GM20431 (cell line): ENCODE results near the gene CREB5.

Experiments
- in situ Hi-C: fragments of 300-500 bp; cut with MseI, MboI; formaldehyde crosslinking; loops from one replicate; pipeline ENCODE4 v1.15.0; 2020; ENCODE audit warnings: low sequenced_read_pairs; ENCODE audit not compliant: unreplicated experiment

The CREB5 gene

GRCh38 chr7:28432105-28432504 lies 19.8 kb downstream of the CREB5 start:
- in situ Hi-C loops, result no loop called here

GRCh38 chr7:28433039-28433438 lies 20.7 kb downstream of the CREB5 start:
- in situ Hi-C loops, result no loop called here

GRCh38 chr7:28433699-28434219 lies 21.4 kb downstream of the CREB5 start:
- in situ Hi-C loops, result no loop called here

- in situ Hi-C loops, result no loop called here
Measured at GRCh38 chr7:28434510-28434909, 22.2 kb downstream of the CREB5 start.

DNA sequence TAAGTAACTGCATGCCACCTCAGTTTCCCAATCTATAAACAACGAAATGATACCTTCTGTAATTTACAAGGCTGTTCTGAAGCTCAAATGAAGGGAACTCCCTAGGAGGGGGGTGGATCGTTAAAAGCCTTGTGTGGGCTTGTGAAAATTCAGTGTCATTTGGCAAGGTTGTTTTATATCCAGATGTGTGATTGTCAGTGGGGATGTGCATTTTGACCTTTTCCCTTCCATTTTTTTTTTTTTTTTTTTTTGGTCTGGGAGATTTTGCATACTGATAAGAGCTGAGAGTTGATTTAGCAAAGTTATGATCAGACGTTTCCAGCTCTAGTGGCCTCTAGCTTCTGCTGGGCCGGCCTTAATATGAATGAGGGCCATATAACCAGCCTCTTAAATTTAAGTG lies 22.8 kb downstream of the CREB5 start:
- in situ Hi-C loops, result no loop called here

DNA sequence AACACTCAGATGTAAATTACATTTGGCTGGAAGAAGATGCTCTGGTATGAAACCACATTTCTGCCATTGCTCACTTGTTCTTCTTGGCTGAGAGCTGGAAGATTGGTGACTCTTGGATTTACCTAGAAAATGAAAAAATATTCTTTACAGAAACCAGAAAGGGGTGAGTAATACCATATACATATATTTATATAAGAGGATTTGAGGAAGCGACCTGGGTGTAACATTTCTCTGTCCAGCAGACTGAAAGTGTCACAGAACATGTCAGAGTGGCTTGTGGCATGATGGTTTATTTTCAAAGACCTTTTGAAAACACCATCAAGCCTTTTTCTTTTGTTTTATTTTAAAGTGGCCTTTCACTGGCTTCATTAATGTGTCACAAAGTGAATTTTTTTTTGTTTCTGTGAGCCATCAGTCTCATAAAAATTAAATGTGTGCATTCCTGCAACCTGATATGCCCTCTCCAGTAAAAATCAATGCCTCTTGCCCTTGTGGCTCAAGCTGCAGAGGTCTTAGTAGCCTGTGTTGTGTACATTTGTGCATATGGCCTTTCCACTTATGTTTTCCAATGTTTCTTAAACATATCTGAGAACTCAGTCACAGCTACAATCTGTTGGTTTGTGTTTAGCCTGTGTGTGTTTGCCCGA lies 23.5 kb downstream of the CREB5 start:
- in situ Hi-C loops, result no loop called here

DNA sequence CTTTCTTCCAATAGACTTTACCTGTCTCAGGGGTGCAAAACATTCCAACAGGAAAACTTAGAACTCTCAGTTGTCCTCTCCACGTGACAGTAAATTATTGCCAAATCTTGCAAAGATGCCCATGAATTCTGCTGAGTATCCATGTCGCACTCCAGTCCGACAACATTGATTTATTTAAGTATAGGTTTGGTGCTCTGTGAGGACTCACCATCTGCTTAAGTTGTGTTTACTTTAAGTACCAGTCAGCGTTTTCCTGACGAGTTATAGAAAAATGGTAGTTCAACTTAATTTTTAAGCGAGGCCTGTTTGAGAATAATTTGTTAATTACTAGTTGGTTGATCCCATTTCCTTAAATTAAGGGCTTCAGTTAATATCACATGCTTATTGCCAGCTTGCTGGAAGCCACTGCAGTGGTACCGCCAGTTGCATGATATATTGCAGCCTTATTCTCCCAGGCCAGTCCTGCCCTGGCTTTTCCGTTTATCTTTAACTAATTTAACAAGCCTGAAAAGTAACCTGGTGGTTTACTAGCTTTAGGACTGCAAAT lies 27.8 kb downstream of the CREB5 start:
- in situ Hi-C loops, result no loop called here

- in situ Hi-C loops, result no loop called here
Measured at GRCh38 chr7:28442540-28443420, 30.5 kb downstream of the CREB5 start.

DNA sequence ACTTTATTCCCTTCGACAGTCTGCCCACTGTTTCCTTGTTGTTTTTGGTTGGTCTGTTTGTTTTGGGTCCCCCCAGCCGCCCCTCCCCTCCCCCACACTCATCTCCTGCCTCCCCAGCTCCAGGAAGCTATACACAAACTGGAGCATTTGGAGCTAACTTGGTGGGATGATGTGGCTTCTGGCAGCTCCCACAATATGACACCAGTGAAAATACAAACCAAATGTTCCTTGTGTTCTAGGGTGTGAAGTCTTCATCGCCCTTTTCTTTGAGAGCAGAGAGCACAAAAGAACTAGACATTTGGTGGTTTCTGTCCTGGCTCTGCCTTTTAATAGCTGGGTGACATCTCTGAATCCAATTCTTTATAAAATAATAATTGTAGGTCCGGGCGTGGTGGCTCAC lies 33.8 kb downstream of the CREB5 start:
- in situ Hi-C loops, result no loop called here

DNA sequence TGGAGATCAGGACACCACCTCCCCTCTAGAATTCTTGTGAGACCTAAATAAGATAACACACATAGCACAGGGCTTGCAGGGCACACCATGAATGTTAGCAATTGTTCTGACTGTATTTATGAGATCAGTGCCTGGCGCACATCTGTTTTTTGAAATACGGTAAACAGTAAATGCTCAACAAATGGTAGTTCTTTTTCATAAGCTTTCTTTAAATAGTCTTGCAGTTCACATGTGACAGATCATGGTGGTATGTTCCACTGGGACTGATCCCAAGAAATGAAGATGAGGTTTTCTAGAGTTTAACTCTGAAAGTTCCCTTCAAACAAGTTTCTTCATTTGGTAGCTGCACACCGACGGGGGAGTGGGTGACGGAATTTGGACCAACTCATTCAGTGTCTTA lies 34.8 kb downstream of the CREB5 start:
- in situ Hi-C loops, result no loop called here

- in situ Hi-C loops, result no loop called here
Measured at GRCh38 chr7:28448708-28449107, 36.4 kb downstream of the CREB5 start.

DNA sequence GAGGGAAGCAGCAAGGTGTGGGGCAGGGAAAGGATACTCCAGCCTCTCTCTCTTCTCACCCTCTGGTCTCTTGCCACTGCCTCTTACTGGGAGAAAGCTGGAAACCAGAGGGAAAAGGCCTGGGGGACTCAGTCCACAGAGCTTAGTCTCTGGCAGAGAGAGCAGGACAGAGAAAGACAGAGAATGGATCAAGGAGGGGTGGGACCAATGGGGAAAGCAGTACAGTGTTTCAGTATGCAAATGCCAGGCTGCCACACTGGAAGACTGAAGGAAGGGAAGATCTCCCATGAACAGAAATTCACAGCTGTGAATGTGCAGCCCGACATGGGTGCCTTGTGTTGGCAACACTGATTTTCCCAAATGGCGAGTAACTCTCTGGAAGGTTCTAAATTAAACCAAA lies 40.4 kb downstream of the CREB5 start:
- in situ Hi-C loops, result no loop called here

GRCh38 chr7:28455486-28455885 lies 43.2 kb downstream of the CREB5 start:
- in situ Hi-C loops, result no loop called here

DNA sequence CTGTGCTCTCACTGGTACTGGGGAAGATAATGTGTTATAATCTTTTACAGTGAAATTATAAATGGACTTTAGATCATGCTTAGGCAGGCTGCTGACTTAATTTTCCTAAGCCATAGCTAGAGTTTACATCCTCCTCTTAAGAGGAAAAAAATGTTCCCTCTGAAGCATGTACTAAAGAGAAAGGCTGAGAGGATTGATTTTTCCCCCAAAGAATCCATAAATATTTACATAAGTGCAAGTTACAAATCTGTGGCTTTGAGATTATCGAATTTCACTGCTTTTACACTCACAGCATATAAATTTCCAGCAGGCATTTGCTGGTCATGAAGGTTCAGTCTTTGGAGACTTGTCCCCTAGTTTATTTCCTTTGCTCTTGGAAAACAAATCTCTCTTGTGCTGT lies 43.7 kb downstream of the CREB5 start:
- in situ Hi-C loops, result no loop called here

- in situ Hi-C loops, result no loop called here
Measured at GRCh38 chr7:28458732-28459131, 46.4 kb downstream of the CREB5 start.

DNA sequence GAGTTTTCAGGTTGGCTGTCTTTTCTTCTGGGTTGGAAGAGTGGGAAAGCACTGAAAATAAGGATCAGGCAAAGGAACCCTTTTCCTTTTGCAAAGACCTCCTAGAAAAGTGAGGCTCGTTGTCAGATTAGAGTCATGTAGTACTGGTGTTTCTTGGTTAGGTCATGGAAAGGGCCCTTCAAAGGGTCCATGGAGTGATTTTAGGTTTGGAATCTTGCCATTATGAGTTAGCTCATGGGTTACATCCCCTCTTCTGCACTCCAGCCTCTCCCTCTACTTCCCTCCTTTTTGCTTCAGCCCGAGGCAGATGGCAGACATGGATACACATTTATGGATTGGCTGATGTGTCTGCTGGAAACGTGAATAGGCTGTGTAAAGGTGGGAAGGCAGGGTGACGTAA lies 47.0 kb downstream of the CREB5 start:
- in situ Hi-C loops, result no loop called here

GRCh38 chr7:28465697-28466096 lies 53.4 kb downstream of the CREB5 start:
- in situ Hi-C loops, result no loop called here

DNA sequence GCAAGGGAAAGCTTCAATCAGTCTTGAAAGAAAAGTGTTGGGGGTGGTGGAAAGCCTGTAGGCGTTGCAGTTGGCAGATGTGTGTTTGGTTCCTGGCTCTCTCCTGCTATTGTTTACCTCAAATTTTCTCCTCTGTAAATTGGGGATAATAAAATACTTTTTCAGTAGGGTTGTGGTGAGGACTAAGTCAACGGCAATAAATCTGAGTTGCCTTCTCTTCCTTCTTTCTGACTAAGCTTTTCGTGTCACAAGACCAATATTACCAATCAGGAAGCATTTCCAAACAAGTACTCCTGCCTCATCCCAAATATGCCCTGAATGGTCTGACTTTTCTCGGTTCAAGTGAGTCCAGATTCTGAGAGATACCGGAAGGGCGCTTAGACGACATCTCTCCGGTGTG lies 54.0 kb downstream of the CREB5 start:
- in situ Hi-C loops, result no loop called here

DNA sequence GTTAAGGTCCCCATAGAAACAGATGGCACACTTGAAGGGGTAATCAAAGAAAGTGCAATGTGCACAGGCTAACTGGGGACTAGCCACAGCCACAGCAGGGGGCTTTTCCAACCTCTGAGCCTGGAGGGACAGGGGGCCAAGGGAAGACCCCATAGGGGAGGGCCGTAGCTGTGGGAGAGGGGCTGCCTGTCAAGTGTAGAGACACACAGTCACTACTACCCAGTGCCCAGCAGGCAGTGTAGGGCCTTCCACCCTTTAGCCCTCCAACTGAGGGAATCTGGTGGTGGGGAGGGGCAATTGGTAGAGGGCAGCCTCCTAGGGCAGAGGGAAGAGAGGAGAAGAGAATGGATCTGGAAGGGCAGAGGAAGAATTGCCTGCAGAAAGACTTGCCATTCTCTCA lies 54.6 kb downstream of the CREB5 start:
- in situ Hi-C loops, result no loop called here

DNA sequence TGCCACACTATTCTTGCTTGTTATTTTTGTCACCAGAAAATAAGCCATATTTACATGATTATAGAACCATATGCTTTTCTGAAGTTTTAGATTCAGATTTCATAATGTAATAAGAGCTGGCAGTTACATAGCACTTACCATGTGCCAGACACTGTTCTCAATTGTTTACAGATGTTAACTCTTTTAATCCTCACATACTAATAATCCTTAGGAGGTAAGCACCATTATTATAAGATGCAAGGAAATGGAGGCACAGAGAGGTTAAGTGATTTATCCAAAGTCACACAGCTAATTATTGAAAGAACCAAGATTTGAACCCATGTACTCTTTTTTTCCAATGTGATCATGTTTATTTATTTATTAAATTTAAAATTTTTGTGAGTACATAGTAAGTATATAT lies 57.2 kb downstream of the CREB5 start:
- in situ Hi-C loops, result no loop called here

DNA sequence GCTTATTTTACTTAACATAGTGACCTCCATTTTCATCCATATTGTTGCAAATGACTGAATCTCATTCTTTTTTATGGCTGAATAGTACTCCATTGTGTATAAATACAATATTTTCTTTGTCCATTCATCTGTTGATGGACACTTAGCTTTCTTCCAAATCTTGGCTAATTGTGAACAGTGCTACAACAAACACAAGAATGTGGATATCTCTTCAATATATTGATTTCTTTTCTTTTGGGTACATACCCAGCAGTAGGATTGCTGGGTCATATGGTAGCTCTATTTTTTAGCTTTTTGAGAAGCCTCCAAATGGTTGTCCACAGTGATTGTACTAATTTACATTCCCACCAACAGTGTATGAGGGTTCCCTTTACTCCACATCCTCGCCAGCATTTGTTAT lies 58.0 kb downstream of the CREB5 start:
- in situ Hi-C loops, result no loop called here
